ENCODE data around the gene PTK6.
"Not testable (repeated sequence)": the region's sequence is repeated elsewhere in the genome, so short reads cannot be mapped to it uniquely, and the experiment has no call there.

Gene PTK6

DNA sequence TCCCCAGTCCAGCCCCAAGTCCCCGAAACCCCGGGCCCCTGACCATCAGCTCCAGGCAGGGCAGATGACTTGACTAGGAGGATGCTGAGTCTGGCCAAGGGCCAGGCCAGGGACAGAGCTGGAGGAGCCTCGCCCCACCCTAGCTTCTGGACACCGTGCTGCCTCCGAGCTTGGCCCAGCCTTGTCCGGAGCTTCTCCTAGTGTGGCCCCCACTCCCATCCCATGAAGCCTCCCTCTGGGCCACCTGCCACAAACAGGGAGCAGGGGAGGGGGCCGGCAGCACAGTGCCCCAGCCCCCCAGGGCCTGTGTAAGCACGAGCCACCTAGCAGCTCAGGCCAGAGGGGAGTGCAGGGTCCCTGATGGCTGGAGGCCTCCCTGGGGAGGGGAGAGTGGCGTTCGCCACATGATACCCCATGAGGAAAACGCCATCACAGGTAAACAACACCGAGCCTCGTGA, 43.6 kb downstream of the PTK6 start:
- no peak for DNase-seq

- DNase-seq: no peak
Measured at GRCh38 chr20:63492982-63493381, 44.2 kb downstream of the PTK6 start.

DNA sequence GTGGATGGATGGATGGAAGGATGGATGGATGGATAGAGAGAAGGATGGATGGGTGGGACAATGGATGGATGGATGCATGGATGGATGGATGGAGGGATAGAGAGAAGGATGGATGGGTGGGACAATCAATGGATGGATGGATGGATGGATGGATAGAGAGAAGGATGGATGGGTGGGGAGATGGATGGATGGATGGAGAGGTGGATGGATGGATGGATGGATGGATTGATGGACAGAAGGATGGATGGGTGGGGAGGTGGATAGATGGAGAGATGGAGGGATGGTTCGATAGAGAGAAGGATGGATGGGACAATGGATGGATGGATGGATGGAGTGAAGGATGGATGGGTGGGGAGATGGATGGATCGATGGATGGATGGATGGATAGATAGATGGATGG, 44.7 kb downstream of the PTK6 start:
- DNase-seq: no peak

GRCh38 chr20:63491635-63492230, 45.4 kb downstream of the PTK6 start:
- no peak for DNase-seq

DNA sequence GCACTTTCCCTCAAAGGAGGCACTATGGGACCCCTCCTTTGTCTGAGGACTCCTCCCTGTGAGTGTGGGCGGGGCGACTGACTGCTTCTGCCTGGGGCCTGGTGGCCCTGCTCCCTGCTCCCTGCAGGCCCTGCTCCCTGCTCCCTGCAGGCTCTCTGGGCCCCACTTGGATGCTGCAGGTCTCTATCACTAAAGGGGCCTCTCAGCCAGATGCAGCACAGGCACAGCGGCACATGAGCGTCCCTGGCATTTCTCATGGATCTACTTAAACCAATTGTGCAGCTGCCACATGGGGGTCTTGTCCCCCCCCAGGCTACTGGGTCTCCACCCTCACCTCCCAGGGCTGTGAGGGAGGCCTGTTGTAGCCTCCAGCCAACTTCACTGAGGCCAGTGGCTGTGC, 46.1 kb downstream of the PTK6 start:
- no peak for DNase-seq

GRCh38 chr20:63490416-63490815, 46.8 kb downstream of the PTK6 start:
- DNase-seq: no peak

DNA sequence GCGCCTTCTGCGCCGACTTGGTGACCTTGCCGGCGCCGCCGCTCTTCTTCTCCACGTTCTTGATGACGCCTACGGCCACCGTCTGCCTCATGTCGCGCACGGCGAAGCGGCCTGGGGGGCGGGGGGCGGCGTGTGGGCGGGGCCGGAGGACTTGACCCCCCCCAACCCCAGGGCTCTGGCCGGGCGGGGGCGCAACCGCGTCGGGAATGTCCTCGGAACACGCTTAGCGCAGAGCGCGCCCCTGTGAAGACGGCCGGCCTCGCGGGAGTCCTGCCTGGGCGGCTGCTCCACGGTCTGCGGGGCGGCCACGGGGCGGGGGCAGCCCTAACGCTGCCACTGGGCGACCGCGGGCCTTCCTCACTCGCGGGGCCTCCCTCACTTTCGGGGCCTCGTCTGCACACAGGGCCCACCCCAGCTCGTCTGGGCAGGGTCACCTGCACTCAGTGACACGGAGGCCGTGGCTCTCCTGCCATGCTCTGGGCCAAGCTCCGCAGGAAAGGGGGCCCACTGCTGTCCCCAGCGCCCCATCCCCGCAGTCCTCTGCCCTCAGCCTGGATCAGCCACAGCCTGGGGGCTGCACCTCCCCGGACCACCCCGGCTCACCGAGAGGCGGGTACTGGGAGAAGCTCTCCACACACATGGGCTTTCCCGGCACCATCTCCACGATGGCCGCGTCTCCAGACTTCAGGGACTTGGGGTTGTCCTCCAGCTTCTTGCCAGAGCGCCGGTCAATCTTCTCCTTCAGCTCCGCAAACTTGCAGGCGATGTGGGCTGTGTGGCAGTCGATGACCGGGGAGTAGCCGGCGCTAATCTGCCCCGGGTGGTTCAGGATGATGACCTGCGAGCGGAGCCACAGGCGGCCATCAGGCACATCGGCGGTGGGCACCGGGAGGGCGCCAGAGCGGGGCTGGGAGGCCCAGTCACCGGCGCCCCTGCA, 48.6 kb downstream of the PTK6 start:
- no peak for DNase-seq

DNA sequence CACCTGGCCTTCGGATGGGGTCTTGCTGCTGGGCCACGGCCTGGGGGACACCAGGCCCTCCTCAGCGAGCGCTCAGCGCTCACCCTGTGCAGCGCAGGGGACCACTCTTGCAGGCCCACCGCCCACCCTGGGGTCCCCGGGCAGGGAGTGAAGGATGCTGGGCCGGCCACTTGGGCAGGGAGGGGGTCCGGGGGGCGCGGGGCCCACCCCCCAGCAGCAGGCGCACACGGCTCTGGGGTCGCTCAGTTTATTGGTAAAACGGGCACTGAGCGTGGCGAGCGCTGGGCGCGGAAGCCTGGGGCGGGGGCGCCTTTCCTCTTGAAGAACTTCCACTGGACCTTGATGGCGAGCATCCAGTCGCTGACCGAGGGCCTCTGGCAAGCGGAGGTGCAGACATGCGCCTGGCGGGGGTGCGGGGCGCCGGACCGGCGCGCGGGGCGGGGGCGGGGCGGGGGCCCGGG, 49.4 kb downstream of the PTK6 start:
- no peak for DNase-seq

DNA sequence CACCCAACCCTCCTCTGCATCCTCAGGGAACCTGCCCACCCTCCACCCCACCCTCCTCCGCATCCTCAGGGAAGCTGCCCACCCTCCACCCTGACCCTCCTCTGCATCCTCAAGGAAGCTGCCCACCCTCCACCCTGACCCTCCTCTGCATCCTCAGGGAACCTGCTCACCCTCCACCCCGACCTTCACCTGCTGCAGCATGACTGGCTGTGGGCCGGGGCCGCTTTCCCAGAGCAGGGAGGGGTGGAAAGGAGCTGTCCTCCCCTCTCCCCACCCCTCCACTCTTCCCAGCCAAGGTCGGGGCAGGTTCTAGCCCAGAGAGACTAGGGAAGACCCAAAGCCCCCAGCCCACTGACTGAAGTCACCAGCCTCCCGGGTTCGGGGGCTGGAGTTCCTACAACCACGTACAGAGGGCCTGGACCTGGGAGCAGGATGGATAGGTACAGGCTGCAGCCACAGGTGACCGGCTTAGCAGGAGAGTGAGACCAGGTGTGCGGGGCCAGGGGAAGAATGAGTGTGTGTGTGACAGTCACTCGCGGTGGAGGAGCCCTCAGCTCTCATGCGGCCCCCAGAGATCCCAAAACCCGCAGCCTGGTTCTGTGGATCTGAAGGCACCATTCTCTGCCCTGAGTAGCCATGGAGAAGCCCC, 49.9 kb downstream of the PTK6 start:
- DNase-seq: no peak

DNA sequence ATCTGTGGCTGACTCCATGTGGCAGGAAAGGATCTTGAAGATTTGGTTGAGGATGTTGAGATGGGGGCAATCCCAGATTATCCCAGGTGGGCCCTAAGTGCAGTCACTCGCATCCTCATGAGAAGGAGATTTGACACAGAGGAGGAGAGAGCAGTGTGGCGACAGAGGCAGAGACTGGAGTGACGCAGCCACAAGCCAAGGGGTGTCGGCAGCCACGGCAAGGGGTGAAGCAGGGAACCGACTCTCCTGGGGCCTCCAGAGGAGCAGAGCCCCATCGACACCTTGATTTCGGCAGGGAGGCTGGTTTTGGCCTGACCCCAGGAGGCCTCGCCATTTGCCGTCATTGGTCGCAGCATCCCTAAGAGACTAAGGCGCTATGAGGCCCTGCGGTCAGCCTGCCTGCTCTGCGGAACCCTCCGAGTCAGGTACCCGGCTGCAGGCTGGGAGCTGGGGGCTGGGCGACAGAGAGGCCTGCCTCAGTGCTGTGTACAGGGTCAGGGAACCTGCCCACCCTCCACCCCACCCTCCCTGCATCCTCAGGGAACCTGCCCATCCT, 50.8 kb downstream of the PTK6 start:
- DNase-seq: no peak

GRCh38 chr20:63484651-63485403, 52.3 kb downstream of the PTK6 start:
- no peak for DNase-seq

DNA sequence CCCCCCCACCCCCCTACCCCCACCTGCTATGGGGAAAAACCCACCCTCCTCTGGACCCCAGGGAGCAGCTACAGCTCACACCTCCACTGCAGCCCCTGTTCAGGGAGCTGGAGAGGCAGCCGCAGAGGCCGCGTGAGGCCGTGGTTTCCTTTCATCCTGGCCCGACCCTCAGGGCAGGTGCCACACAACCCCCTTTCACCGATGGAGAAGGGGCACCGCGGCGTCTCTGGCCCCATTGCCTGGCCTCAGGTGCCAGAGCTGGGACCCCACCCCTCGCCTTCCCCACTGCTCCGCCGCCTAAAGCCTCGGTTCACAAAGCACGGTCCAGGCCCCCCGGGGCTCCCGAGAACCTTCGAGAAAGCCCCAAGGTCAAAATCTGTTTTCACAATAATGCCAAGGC, 52.9 kb downstream of the PTK6 start:
- no peak for DNase-seq

GRCh38 chr20:63483834-63484233, 53.3 kb downstream of the PTK6 start:
- no peak for DNase-seq

DNA sequence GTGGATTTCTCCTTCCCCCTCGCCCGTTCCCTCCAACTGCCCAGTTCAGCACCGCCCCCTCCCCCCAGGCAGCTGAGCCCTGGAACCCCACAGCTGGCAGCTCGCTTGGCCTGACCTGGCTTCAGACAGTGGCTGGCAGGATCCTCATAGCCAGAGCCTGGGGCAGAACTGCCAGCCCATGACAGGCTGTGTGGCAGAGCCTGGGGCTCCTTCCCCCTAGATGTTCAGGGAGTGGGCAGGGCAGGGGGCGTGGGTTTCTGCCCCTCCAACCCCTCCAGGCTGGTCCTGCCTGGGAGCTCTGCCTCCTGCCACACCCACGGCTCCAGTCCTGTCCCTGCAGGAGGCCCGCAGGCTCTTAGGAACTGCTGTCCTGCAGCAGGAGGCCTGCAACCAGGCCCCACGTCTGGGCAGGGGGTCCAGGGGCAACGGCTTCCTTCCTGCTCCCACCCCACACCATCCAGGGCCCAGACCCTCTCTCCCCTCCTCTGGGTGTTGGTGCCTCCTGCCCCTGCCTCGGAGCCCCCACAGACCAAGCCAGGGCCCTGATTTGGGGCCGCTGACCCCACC, 55.1 kb downstream of the PTK6 start:
- DNase-seq: no peak

DNA sequence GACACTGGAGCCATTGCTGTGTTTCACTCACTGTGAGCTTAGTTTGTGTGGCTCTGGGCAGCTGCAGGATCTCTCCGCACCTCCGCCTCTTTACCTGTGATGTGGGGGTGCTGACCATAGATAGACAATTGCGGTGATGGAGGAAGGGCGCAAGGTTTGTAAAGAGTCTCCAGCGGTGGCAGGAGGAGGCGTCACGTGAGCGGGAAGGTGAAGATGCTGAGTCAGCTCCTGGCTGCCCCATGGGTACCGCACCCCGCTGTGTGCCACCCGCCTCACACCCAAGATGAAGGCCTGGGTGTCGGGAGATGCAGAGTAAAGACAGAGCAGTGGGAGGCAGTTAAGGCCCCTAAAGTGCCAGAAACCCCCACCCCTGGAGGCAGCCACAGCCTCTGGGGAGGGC, 55.7 kb downstream of the PTK6 start:
- DNase-seq: no peak

GRCh38 chr20:63479695-63480419, 57.3 kb downstream of the PTK6 start:
- not testable (repeated sequence) for DNase-seq

DNA sequence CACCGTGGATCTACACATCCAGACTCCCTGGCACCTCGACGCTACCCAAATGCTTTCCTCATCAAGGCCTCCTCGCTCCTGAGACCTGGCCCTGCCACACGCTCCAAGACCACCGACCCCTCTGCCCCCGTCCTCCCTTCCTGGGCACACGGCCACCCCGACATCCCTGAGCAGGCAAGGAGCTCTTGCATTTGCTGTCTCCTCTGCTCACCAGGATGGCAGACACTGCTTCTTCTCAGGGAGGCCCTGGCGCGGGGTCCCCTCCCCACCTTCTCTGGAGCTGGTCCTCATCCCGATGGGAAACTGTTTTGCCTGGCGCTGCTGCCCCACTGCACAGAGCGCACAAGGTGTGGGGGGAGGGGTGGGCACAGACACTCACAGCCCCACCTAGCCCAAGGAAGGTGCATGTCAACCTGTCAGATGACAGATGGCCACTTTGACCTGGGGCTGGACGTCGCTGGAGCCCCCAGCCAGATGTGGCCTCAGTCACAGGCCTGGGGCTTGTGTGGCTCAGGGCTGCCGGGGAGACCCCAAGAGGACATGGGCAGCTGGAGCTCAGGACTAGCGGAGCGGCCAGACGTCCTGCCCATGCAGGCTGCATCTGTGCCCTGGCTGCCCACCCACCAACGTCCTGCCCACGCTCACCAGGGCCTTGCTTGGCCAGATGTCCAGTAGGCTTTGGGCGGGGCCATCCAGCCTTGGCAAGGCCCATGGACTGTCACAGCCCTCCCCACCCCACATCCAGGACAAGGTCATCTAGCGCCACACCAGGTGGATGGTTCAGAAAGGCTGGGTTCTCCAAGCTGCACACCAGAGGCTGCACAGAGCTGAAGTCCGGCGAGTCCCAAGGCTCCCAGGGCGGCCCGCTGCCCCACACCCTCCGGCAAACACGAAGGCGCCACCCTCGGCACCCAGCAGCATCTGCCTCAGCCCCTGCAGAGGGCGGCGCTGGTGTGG, 58.6 kb downstream of the PTK6 start:
- no peak for DNase-seq

Data from right kidney (tissue), 1 donor.